Caki2 (cell line): Measurements from ENCODE around the gene CALU. TPM values are rescaled to one million over a fixed set of nuclear protein-coding genes. Genes with fewer than 3 reads are reported as not detected.
A peak's percentile ranks its signal among the peaks of the same experiment; 100 is the strongest.

Source experiments
- DNase-seq: peaks from one replicate; pipeline ENCODE4 v3.0.0-alpha.2; 2015; ENCODE audit warnings: low read depth
- in situ Hi-C: cut with HindIII; loops from 2 replicates; pipeline ENCODE4 v1.10.0; 2016; ENCODE audit warnings: low sequenced_read_pairs, low pct_unique_long_range_greater_than_20kb, mixed read lengths
- total RNA-seq: library from RNA; depleted of rRNA; stranded (reverse); fragments of >200 nt; shearing (Covaris generic); gene quantifications from 2 replicates; pipeline ENCODE4 v1.2.3, GENCODE V29; 2014; ENCODE audit warnings: low replicate concordance

CALU gene
- total RNA-seq, 1 experiment from 2014 or later, result 166 TPM

GRCh38 chr7:128775744-128776474, 36.8 kb downstream of the CALU start, which contains the start of gene OPN1SW:
OPN1SW (minus strand) TSS chr7:128775794; CDS start chr7:128775781, 13 bp downstream.
- no peak for DNase-seq
- in situ Hi-C loops, result no loop called here

GRCh38 chr7:128777156-128778123, 38.3 kb downstream of the CALU start:
- peak; percentile 23 for DNase-seq
- in situ Hi-C loops, result no loop called here

DNA sequence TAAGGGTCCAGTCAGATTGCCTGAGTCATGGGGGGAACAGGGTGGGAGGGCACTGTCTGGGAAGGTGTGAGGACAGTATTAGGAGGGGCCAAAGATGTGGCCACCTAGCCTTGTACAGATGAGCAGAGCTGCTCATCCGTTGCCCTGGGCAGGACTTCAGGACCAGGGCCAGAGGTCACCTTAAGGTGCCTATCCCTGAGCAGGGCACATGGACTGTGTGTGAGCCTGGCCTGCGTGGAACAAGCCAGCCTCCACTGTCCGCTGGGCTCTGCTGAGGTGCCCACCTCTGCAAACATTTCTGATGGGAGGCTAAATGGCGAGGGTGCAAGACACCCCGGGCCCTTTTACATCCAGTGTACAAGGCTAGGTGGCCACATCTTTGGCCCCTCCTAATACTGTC, 39.8 kb downstream of the CALU start:
- in situ Hi-C loops, result no loop called here
- DNase-seq, result no peak

DNA sequence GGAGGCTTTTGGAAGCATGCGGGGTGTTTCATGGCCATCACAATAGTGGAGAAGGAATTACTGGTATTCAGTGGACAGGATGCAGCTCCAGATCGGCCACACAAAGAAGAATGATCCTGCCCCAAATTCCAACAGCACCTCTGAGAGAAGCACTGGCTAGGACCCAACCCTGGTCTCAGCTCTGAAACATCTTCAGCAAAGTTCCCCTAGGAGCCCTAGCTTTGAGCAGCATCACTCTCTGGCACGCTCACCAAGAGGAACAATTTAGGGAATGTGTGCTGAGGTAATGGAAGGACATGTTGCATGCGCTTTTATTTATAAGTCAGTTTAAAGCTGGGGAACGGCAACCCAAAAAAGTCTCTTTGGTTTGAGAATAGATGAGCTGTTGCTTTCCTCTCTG, 42.0 kb downstream of the CALU start:
- in situ Hi-C loops, result no loop called here

DNA sequence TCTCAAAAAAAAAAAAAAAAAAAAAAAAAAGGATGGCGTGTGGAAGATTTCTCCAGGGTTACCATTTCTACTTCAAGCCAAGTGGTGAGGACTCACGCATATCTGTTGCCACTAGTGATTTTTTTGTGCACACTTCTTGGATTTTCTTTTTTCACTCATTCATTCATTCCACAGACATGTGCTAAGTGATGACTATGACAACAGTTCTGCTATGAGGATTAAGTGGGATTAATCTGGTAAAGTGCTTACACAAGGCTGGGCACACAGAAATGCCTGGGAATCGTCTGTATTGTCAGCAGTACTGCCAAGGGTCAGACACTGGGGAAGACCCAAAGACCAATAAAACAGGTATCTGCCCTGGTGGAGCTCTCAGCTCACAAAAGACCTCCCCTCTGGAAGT, 42.7 kb downstream of the CALU start:
- in situ Hi-C loops, result no loop called here
- no peak for DNase-seq

More for the DNA sequence above, 42.0 kb downstream of the CALU start:
- no peak for DNase-seq

DNA sequence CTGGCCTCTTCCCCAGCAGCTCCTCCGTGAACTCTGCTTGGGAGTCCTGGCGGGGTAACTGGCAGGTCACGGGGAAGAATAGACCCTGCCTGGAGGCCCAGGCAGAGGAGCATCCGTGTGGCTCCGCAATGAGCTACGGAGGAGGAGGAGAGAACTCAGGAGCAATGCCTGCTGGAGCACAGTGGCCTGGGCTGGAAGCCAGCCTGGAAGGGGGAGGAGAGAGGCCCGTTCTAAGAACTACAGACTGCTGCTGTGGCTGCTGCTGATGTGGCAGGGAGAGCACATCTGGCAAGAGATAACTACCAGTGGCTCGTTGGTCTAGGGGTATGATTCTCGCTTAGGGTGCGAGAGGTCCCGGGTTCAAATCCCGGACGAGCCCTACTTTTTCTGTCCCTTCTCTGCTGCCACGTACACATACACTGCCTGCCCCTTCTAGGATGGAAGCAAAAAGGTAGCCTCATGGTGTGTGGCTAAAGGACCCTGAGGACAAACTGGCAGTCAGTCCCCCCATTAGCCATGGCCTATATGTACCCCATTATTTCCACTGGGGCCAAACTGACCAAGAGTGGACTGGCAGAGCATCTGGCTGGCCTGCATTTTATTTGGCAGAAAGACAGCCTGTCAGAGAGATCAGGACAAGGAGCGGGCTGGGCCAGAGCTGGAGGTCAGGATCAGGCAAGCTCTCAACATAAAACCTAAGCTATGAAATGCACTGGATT, 44.1 kb downstream of the CALU start:
- in situ Hi-C loops, result no loop called here
- no peak for DNase-seq

DNA sequence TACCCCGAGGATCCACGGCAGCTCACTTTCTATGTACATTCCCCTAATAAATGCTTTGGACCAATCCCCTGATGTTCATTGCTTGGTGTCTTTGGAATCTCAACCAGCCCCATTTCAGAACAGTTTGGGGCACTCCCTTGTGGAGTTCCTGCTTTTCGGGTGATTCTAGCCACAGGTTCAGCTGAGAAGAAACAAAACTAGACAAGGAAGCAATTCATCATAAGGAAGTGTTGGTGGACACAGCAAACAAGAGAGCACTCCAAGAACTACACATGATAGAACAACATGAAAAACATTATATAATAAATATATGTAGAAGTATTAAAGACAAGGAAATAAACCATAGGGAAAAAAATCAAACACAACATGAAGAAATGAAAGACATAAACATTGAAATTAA, 46.6 kb downstream of the CALU start:
- in situ Hi-C loops, result no loop called here
- DNase-seq, result no peak

GRCh38 chr7:128788446-128789412, 49.6 kb downstream of the CALU start:
- in situ Hi-C loops, result no loop called here

GRCh38 chr7:128790315-128791041, 51.3 kb downstream of the CALU start:
- in situ Hi-C loops, result no loop called here
- no peak for DNase-seq

More at GRCh38 chr7:128788446-128789412, 49.6 kb downstream of the CALU start:
- no peak for DNase-seq

GRCh38 chr7:128791121-128791971, 52.2 kb downstream of the CALU start, which contains the start of gene CCDC136:
CCDC136 (plus strand) TSS chr7:128791968; CDS start chr7:128792412, 444 bp downstream.
- in situ Hi-C loops, result no loop called here

GRCh38 chr7:128791972-128792327, 52.8 kb downstream of the CALU start:
- in situ Hi-C loops, result no loop called here
- no peak for DNase-seq

More at GRCh38 chr7:128791121-128791971, 52.2 kb downstream of the CALU start, which contains the start of gene CCDC136:
- DNase-seq, result peak; percentile 50

DNA sequence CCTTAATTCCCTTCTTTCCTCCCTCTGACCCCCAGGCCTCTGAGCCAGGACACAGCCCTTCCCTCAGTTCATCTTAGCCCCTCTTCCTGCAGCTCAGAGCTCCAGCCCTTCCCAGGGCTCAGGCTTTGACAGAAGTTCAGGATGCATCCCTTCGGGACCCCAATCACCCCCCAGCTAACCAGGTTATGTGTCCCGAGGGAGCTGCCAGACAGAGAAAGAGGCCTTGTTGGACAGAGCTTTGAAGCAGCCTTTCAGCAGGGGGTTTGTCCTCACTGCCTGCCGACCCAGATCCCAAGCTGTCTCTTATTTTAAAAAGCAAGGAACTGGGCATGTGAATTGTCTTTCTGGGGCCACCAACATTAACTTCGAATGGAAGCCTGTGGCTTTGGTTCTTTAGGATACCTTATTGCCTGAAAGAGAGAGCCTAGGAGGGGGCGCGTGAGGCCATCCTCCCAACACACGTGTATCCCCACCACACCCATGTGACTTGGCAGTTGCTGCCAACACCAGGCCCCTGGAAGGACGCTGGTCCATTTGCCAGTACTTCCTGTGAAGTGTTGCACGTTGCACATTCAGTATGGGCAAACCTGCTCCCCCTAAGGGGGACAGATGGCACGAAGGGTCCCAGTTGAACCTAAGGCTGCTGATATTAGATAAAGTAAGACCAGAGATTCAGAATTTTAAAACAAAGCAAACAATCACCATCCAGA, 53.5 kb downstream of the CALU start:
- in situ Hi-C loops, result no loop called here
- no peak for DNase-seq

GRCh38 chr7:128793181-128793547, 54.0 kb downstream of the CALU start:
- DNase-seq, result no peak
- in situ Hi-C loops, result no loop called here

- no peak for DNase-seq
- in situ Hi-C loops, result no loop called here
Measured at GRCh38 chr7:128794020-128794419, 54.9 kb downstream of the CALU start.

DNA sequence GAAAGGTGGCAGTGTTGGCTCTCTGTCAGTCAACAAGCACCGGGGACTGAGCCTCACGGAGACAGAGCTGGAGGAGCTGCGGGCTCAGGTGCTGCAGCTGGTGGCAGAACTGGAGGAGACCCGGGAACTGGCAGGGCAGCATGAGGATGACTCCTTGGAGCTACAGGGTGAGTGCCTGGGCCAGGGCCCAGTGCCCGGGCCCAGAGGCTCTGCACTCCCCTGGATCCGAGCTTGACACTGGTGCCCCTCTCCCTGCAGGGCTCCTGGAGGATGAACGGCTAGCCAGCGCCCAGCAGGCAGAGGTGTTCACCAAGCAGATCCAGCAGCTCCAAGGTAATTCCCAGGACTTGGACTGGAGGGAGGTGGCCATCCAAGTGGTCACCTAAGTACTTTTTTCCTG, 55.3 kb downstream of the CALU start:
- DNase-seq, result no peak
- in situ Hi-C loops, result no loop called here
